ENCODE measurements around the gene ASRGL1. TPM values are rescaled to one million over a fixed set of nuclear protein-coding genes. Genes with fewer than 3 reads are reported as not detected.

The ASRGL1 gene
- total and polyA plus RNA-seq, 7 donors = 2.2 to 15.0 (median 5.1) TPM

- Histone ChIP-seq H3K9me3 (no peaks in the 10 kb centered on the region), H3K27me3 (ENCODE audit: insufficient read depth in 3 of 3, low read length in 2 of 3) (no peaks in the 10 kb centered on the region), H3K27ac (no peak overlapping the region), H3K36me3 (ENCODE audit: insufficient read depth in 1 of 2, low read depth in 1 of 2) (peaks cover 0 to 12% of the 10 kb centered on the region in 2 donors), H3K4me1 (peaks cover 4% of the 10 kb centered on the region), H3K4me3 (no peak overlapping the region)
- ATAC-seq (no peak), DNase-seq (no peak)
- no peak for TF ChIP-seq CTCF (IDR thresholded peaks at IDR 0.05)
- intact Hi-C loops (cut with DNase I) = loop anchor here in 1 of 2 donors (10.0 kb wide), 2 partner anchors 304 to 474 kb away; no protein-coding TSS in a partner anchor
- WGBS, 3 donors = 64 to 100% (median 98%) methylated on average over 1 of the region's 1 CpG
Observed at GRCh38 chr11:62390722-62391121, 53.5 kb downstream of the ASRGL1 start.

GRCh38 chr11:62391642-62392425, 54.6 kb downstream of the ASRGL1 start:
- no peak overlapping the region for H3K4me3 ChIP-seq
- H3K27me3 ChIP-seq (ENCODE audit: insufficient read depth in 3 of 3, low read length in 2 of 3) = no peaks in the 10 kb centered on the region
- peaks cover 0 to 12% of the 10 kb centered on the region in 2 donors for H3K36me3 ChIP-seq (ENCODE audit: insufficient read depth in 1 of 2, low read depth in 1 of 2)
- WGBS, 3 donors = 83 to 87% (median 86%) methylated on average over 16 of the region's 16 CpGs
- DNase-seq (no peak), ATAC-seq (no peak)
- no peak overlapping the region for H3K27ac ChIP-seq
- H3K9me3 ChIP-seq = no peaks in the 10 kb centered on the region
- H3K4me1 ChIP-seq = peaks cover 4% of the 10 kb centered on the region
- TF ChIP-seq CTCF (IDR thresholded peaks at IDR 0.05) = no peak
- intact Hi-C loops (cut with DNase I) = loop anchor here in 1 of 2 donors (10.0 kb wide), 2 partner anchors 303 to 473 kb away; no protein-coding TSS in a partner anchor

GRCh38 chr11:62392506-62392905, 55.3 kb downstream of the ASRGL1 start:
- no peak for TF ChIP-seq CTCF (IDR thresholded peaks at IDR 0.05)
- H3K36me3 ChIP-seq (ENCODE audit: insufficient read depth in 1 of 2, low read depth in 1 of 2) = peaks cover 0 to 12% of the 10 kb centered on the region in 2 donors
- H3K27me3 ChIP-seq (ENCODE audit: insufficient read depth in 3 of 3, low read length in 2 of 3) = no peaks in the 10 kb centered on the region
- intact Hi-C loops (cut with DNase I) = loop anchor here in 1 of 2 donors (10.0 kb wide), 2 partner anchors 302 to 472 kb away; no protein-coding TSS in a partner anchor
- H3K4me3 ChIP-seq = no peak overlapping the region
- no peaks in the 10 kb centered on the region for H3K9me3 ChIP-seq
- DNase-seq (no peak), ATAC-seq (no peak)
- H3K4me1 ChIP-seq = peaks cover 4% of the 10 kb centered on the region
- 75 to 86% (median 82%) methylated on average over 3 of the region's 3 CpGs for WGBS, 3 donors
- no peak overlapping the region for H3K27ac ChIP-seq

GRCh38 chr11:62393061-62393611, 55.9 kb downstream of the ASRGL1 start:
- TF ChIP-seq CTCF (IDR thresholded peaks at IDR 0.05) = no peak

More at GRCh38 chr11:62393061-62393611, 55.9 kb downstream of the ASRGL1 start:
- Histone ChIP-seq H3K27ac (no peak overlapping the region), H3K27me3 (ENCODE audit: insufficient read depth in 3 of 3, low read length in 2 of 3) (no peaks in the 10 kb centered on the region), H3K36me3 (ENCODE audit: insufficient read depth in 1 of 2, low read depth in 1 of 2) (peaks cover 0 to 12% of the 10 kb centered on the region in 2 donors), H3K9me3 (no peaks in the 10 kb centered on the region), H3K4me3 (no peak overlapping the region), H3K4me1 (peaks cover 9% of the 10 kb centered on the region)
- no peak for ATAC-seq
- DNase-seq = no peak
- intact Hi-C loops (cut with DNase I) = loop anchor here in 1 of 2 donors (10.0 kb wide), 2 partner anchors 302 to 472 kb away; no protein-coding TSS in a partner anchor
- 59 to 67% (median 63%) methylated on average over 12 of the region's 12 CpGs for WGBS, 3 donors

All from psoas muscle (tissue), 8 donors.